ENCODE results near the gene VTA1.

GRCh38 chr6:142260748-142261147 is 113.7 kb downstream of the VTA1 start:
- TF ChIP-seq EZH2phosphoT487 (IDR thresholded peaks at IDR 0.05; ENCODE audit: borderline replicate concordance) = no peak
- TF ChIP-seq, protein P1, sequence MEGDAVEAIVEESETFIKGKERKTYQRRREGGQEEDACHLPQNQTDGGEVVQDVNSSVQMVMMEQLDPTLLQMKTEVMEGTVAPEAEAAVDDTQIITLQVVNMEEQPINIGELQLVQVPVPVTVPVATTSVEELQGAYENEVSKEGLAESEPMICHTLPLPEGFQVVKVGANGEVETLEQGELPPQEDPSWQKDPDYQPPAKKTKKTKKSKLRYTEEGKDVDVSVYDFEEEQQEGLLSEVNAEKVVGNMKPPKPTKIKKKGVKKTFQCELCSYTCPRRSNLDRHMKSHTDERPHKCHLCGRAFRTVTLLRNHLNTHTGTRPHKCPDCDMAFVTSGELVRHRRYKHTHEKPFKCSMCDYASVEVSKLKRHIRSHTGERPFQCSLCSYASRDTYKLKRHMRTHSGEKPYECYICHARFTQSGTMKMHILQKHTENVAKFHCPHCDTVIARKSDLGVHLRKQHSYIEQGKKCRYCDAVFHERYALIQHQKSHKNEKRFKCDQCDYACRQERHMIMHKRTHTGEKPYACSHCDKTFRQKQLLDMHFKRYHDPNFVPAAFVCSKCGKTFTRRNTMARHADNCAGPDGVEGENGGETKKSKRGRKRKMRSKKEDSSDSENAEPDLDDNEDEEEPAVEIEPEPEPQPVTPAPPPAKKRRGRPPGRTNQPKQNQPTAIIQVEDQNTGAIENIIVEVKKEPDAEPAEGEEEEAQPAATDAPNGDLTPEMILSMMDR (IDR thresholded peaks at IDR 0.05 in 2 of 3, conservative IDR thresholded peaks at IDR 0.05 in 1 of 3; ENCODE audit: borderline replicate concordance in 1 of 3, insufficient read depth in 1 of 3, low read depth in 2 of 3, low read length in 2 of 3) = no peak
- TF ChIP-seq EZH2 (IDR thresholded peaks at IDR 0.05) = no peak
- TF ChIP-seq ZNF274 (IDR thresholded peaks at IDR 0.05; ENCODE audit: low read depth, low read length) = no peak

Data from HCT116 (cell line).